Ascending aorta (tissue), 2 donors: ENCODE results near the gene SH2B2. TPM values are rescaled to one million over a fixed set of nuclear protein-coding genes. Genes with fewer than 3 reads are reported as not detected.

Experiments used
- DNase-seq, 2 donors: peaks; one replicate each; pipeline ENCODE4 v3.0.0-alpha.2; 2019; ENCODE audit warnings: low spot score in 2 of 2
- H3K27ac ChIP-seq, 2 donors: fragments of 200-600 bp; sonication (generic); one replicate each; pipeline ENCODE4 v1.5.1; 2016 to 2017; ENCODE audit warnings: mild to moderate bottlenecking in 1 of 2
- H3K27me3 ChIP-seq: fragments of 200-600 bp; sonication (generic); one replicate; pipeline ENCODE4 v1.5.1; 2017
- H3K36me3 ChIP-seq, 2 donors: fragments of 200-600 bp; sonication (generic); one replicate each; pipeline ENCODE4 v1.5.1; 2016
- H3K4me1 ChIP-seq, 2 donors: fragments of 200-600 bp; sonication (generic); one replicate each; pipeline ENCODE4 v1.5.1; 2016 to 2017; ENCODE audit warnings: mild to moderate bottlenecking in 1 of 2
- H3K4me3 ChIP-seq, 2 donors: fragments of 200-600 bp; sonication (generic); one replicate each; pipeline ENCODE4 v1.5.1; 2016 to 2017; ENCODE audit warnings: mild to moderate bottlenecking in 1 of 2
- H3K9me3 ChIP-seq, 2 donors: fragments of 200-600 bp; sonication (generic); one replicate each; pipeline ENCODE4 v1.5.1; 2016
- CTCF ChIP-seq, 3 experiments: fragments of 200-600 bp in 2 of 3; fragments of 450-650 bp in 1 of 3; sonication (generic) in 2 of 3; IDR thresholded peaks; one replicate each; pipeline ENCODE4 v1.5.1; 2016 to 2019; ENCODE audit warnings: antibody characterized with exemption in 3 of 3, mild to moderate bottlenecking in 1 of 3, moderate library complexity in 1 of 3
- intact Hi-C: fragments of 100-400 bp; cut with DNase I; formaldehyde crosslinking; loops from one replicate; pipeline ENCODE4 v1.15.1; 2023
- total RNA-seq: library from RNA; depleted of rRNA; stranded (reverse); fragments of >200 nt; gene quantifications from one replicate; pipeline ENCODE4 v1.1.0, GENCODE V29; 2016

Gene SH2B2
- total RNA-seq, 1 donor from 2014 or later, result 4.2 TPM

- DNase-seq, result no peak
- Histone ChIP-seq H3K9me3 (no peaks in the 10 kb centered on the region), H3K27me3 (no peaks in the 10 kb centered on the region), H3K4me1 (peaks cover 5 to 8% of the 10 kb centered on the region in 2 donors), H3K27ac (peak overlapping the region; percentile 84 to 86), H3K4me3 (peak overlapping the region; percentile 83 to 86), H3K36me3 (no peaks in the 10 kb centered on the region)
- intact Hi-C loops, result loop anchor here (5.0 kb wide), 1 partner anchor 77 kb away; no protein-coding TSS in a partner anchor
- no peak for TF ChIP-seq CTCF (IDR thresholded peaks at IDR 0.05)
These were observed 980 bp upstream of the SH2B2 start for GRCh38 chr7:102285540-102286236.

- intact Hi-C loops, result loop anchor here (5.0 kb wide), 1 partner anchor 75 kb away; no protein-coding TSS in a partner anchor
- no peaks in the 10 kb centered on the region for H3K36me3 ChIP-seq
- no peaks in the 10 kb centered on the region for H3K9me3 ChIP-seq
- H3K4me3 ChIP-seq, result peak overlapping the region; percentile 85 to 86
- peaks cover 5 to 8% of the 10 kb centered on the region in 2 donors for H3K4me1 ChIP-seq
- no peaks in the 10 kb centered on the region for H3K27me3 ChIP-seq
- peak overlapping the region in 1 of 2 donors; percentile 34 for H3K27ac ChIP-seq
- DNase-seq, result peak in 1 of 2 donors; percentile 72
- no peak for TF ChIP-seq CTCF (IDR thresholded peaks at IDR 0.05)
These were observed 678 bp downstream of the SH2B2 start for GRCh38 chr7:102287111-102287980.

- Histone ChIP-seq H3K9me3 (no peaks in the 10 kb centered on the region), H3K36me3 (no peaks in the 10 kb centered on the region), H3K4me1 (peaks cover 5 to 8% of the 10 kb centered on the region in 2 donors), H3K27me3 (no peaks in the 10 kb centered on the region), H3K4me3 (peak overlapping the region; percentile 85 to 86), H3K27ac (no peak overlapping the region)
- intact Hi-C loops, result loop anchor here (5.0 kb wide), 1 partner anchor 74 kb away; no protein-coding TSS in a partner anchor
- TF ChIP-seq CTCF (IDR thresholded peaks at IDR 0.05), result no peak
- DNase-seq, result no peak
These were observed 1.3 kb downstream of the SH2B2 start for GRCh38 chr7:102287981-102288278.

- no peaks in the 10 kb centered on the region for H3K36me3 ChIP-seq
- peak overlapping the region in 1 of 2 donors; percentile 86 for H3K4me3 ChIP-seq
- no peaks in the 10 kb centered on the region for H3K27me3 ChIP-seq
- H3K9me3 ChIP-seq, result no peaks in the 10 kb centered on the region
- H3K4me1 ChIP-seq, result peaks cover 5 to 8% of the 10 kb centered on the region in 2 donors
- no peak overlapping the region for H3K27ac ChIP-seq
- intact Hi-C loops, result loop anchor here (5.0 kb wide), 1 partner anchor 74 kb away; no protein-coding TSS in a partner anchor
- no peak for TF ChIP-seq CTCF (IDR thresholded peaks at IDR 0.05)
- DNase-seq, result no peak
These were observed 1.7 kb downstream of the SH2B2 start for GRCh38 chr7:102288285-102288930.

- no peak for DNase-seq
- no peaks in the 10 kb centered on the region for H3K27me3 ChIP-seq
- H3K9me3 ChIP-seq, result no peaks in the 10 kb centered on the region
- intact Hi-C loops, result loop anchor here (5.0 kb wide), 1 partner anchor 73 kb away; no protein-coding TSS in a partner anchor
- no peak overlapping the region for H3K4me3 ChIP-seq
- peaks cover 5 to 8% of the 10 kb centered on the region in 2 donors for H3K4me1 ChIP-seq
- no peaks in the 10 kb centered on the region for H3K36me3 ChIP-seq
- no peak overlapping the region for H3K27ac ChIP-seq
- TF ChIP-seq CTCF (IDR thresholded peaks at IDR 0.05), result no peak
These were observed 2.4 kb downstream of the SH2B2 start for GRCh38 chr7:102289057-102289456.
